AG09319 (cell line): Measurements from ENCODE around the gene SF3B2.

Experiments used
- DNase-seq: peaks from one replicate; pipeline ENCODE4 v3.0.0-alpha.2; 2010; ENCODE audit warnings: low read depth; ENCODE audit errors: extremely low read depth
- TF ChIP-seq, protein P1 (sequence below): IDR thresholded peaks from 2 replicates; pipeline ENCODE4 v1.5.1; 2011; ENCODE audit warnings: low read depth, mild to moderate bottlenecking, inconsistent platforms, low read length, moderate library complexity

The SF3B2 gene

DNA sequence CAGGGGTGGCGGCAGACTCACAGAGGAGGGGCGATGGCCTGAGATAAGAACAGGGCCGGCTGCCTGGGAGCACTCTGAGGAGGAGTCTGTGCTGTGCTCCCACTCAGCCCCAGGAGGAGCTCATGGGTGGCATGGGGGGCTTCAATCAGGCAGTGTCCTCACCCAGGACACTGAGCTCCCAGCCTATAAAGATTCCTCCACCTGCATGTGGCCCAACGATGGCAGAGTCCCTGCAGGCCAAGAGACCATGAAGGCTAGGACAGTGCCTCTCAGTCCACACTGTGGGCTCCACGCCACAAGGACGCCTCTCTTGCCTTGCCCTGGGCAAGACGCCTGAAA, 38.4 kb upstream of the SF3B2 start:
- TF ChIP-seq, protein P1, sequence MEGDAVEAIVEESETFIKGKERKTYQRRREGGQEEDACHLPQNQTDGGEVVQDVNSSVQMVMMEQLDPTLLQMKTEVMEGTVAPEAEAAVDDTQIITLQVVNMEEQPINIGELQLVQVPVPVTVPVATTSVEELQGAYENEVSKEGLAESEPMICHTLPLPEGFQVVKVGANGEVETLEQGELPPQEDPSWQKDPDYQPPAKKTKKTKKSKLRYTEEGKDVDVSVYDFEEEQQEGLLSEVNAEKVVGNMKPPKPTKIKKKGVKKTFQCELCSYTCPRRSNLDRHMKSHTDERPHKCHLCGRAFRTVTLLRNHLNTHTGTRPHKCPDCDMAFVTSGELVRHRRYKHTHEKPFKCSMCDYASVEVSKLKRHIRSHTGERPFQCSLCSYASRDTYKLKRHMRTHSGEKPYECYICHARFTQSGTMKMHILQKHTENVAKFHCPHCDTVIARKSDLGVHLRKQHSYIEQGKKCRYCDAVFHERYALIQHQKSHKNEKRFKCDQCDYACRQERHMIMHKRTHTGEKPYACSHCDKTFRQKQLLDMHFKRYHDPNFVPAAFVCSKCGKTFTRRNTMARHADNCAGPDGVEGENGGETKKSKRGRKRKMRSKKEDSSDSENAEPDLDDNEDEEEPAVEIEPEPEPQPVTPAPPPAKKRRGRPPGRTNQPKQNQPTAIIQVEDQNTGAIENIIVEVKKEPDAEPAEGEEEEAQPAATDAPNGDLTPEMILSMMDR: no peak
- DNase-seq: no peak

DNA sequence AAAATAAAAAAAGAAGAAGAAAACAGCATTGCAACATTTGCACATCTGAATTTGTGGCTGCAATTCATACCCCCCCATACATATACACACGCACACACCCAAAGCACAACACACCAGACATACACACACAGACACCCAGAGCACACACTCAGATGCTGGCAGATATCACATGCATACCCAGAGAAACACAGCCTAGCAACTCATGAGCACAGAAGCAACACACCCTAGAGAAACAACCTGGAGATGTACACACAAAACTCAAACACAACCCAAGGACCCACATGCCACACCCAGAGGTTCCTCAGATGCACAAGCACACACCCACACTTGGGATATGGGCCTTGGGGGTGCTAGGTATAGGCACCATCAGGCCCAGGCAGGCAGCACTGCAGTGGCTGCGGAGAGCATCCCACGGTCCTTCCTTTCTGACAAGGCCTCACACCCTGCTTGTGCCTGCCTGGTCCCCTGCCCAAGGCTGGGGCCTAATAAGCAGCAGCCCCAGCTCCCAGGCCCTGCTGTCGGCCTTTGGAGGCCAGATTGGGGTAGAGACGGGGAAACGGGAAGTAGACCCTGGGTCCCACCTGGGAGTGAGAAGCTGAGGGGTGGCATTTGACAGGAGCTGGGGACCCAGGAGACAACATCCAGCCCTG, 37.2 kb upstream of the SF3B2 start:
- TF ChIP-seq, protein P1: no peak
- no peak for DNase-seq

- no peak for DNase-seq
- TF ChIP-seq, protein P1: no peak
Observed at GRCh38 chr11:66015454-66015881, 36.7 kb upstream of the SF3B2 start.

GRCh38 chr11:66015936-66016792, 36.0 kb upstream of the SF3B2 start:
- TF ChIP-seq, protein P1: no peak

DNA sequence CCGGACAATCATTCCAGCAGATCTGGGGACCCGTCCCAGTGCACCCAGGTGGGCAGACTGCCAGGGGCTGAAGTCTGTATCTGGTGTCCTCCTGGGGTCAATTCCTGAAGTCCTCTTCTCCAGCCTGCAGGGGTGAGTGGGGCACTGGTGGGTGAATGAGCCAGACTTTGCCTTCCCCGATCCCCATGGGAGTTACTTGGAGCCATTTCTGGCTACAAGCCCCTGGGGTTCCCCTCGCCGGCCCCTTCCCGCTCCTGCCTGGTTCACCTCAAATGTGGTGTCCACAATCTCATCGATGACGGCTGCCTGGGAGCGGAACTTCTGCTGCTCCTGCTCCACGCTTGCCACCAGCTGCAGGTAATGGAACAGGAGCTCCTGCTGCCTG, 35.4 kb upstream of the SF3B2 start:
- DNase-seq: no peak
- TF ChIP-seq, protein P1: no peak

More at GRCh38 chr11:66015936-66016792, 36.0 kb upstream of the SF3B2 start:
- no peak for DNase-seq

GRCh38 chr11:66017321-66017720, 34.8 kb upstream of the SF3B2 start:
- TF ChIP-seq, protein P1: no peak
- DNase-seq: no peak

GRCh38 chr11:66020212-66020611, 32.0 kb upstream of the SF3B2 start:
- TF ChIP-seq, protein P1: no peak
- DNase-seq: no peak
